HG03457 (cell line): ENCODE measurements around the gene COLQ.
"Not testable (repeated sequence)": the region's sequence is repeated elsewhere in the genome, so short reads cannot be mapped to it uniquely, and the experiment has no call there.

Experiments used
- ATAC-seq: cut with Tn5 transposase; IDR thresholded peaks from one replicate; pipeline ENCODE4 v1.9.1; 2021; ENCODE audit warnings: moderate number of reproducible peaks; ENCODE audit not compliant: unreplicated experiment

The COLQ gene

DNA sequence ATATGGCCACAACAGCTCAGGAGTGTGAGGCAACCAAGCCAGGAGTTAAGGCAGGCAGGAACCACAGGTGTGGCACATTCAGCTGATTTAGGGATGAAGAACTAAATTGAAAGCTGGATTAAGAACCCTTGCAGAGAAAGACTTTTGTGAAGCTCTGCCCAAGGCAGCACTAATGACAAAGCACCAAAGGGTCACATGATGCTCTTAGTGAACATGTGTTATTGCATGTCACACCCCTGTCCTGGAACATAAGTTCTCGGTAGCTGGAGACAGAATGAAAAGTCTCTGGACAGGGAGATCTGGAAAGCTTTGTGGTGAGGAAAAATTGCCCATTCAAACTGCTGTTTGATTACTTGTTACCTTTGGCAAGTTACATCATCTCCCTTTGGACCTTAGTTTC, 90.9 kb downstream of the COLQ start:
- no peak for ATAC-seq

DNA sequence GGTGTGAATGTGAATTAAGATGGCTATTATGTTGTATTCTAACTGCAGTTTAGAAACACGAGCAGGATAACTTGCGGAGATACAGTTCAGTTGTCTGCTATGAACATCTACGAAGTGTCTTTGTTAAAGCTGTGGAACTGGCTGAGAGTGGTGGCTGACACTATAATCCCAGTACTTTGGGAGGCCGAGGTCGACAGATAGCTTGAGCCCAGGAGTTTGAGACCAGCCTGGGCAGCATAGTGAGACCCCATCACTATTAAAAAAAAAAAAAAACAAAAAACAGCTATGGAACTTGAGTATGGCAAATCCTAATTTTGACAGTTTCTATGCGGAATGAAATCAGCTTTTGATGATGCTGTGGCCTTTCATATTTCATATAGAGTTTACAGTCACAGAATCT, 92.4 kb downstream of the COLQ start:
- no peak for ATAC-seq

DNA sequence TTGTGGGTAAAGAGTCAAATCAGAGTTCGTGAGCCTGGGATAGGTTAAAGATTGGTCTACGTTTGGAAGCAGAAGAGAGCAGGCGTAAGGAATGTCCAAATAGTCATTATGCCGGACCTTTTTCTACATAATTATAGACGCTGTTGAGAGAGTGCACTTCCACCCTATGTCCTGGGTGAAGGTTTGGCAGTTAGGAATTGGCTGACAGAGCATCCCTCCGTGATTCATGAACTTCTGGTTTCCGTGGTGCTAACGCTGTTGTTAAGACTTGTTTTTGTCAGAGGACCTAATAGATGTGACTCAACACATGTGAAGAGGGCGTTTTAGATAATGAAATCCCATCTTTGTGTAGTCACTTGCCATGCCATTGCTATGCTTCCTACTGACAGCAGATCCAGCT, 93.0 kb downstream of the COLQ start:
- no peak for ATAC-seq

DNA sequence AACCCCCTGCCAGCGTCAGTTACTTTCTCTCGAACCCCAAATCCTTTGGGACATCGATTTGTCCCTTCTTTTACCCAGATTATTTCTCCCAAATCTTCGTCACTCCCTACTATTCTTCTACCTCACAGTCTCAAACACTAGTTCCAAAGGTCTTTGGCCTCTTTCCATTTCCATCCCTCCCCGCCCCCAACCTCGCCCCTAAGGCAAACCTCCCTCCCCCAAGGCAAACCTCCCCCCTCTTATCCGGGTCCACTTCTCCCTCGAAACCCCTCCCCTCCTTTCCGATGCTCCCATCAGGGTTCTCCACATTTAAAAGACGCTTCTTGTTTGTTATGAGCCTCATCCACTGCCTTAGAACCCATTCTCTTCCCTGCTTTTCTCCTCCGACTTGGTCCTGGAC, 93.5 kb downstream of the COLQ start:
- no peak for ATAC-seq

DNA sequence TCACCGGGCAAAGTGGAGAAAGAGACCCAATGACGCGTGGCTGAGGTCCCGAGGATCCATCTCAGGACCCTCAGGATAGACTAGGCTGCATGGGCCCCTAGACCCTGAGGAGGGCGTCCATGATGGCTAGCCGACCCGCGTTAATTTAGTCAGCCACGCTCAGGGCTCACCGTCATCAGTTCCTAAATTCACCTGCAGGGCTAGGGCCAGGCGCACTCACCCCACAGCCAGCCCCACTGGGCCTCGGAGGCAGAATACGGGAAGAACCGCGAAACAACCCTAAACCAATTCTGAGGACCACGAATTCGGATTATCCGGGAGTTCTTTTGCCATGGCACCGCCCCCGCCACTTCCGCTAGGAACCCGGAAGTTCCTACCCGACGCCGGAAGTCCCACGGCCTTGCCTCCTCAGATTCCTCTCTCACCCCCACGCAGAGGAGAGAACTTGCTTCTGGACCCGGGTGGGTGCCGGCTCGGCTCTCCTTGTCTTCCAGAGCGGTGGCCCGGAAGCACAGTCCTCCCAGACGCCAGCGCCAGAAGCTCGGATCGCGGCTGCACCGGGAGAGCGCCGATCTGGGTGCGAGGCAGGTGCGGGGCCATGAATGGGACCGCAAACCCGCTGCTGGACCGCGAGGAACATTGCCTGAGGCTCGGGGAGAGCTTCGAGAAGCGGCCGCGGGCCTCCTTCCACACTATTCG, 94.2 kb downstream of the COLQ start, which contains the start of the genes EAF1 and METTL6:
TSS of gene EAF1 (plus strand) at position 417 of the 699 bp plus-strand sequence. CDS start at position 599, 182 bp downstream.
TSS of gene METTL6 (minus strand) at position 363 of the 699 bp plus-strand sequence. CDS start 1,033 bp downstream, outside the sequence.
- peak; percentile 78 for ATAC-seq

DNA sequence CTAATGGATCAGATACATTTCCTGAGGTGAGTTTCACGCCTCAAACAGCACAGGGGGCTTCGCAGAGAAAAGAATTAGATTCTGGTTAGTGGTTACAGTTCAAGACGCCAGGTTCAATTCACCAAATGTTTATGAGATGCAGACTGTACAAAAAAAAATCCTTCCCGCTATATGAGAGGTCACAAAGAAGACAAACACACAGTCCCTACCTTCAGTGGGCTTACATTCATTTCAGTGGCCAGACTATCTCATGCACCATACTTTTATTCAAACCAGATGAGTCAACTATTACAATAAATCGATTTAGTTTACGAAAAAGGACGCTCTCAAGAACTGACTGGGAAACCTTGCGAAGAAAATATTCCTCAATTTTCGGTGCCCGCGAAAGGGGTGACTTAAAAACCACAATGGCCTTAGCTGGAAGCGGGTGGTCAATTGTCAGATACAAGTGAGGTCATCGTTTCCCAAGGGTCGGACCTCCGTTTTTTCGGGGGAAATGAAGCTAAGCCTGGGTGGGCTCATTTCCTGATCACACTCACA, 94.9 kb downstream of the COLQ start:
- ATAC-seq: no peak

DNA sequence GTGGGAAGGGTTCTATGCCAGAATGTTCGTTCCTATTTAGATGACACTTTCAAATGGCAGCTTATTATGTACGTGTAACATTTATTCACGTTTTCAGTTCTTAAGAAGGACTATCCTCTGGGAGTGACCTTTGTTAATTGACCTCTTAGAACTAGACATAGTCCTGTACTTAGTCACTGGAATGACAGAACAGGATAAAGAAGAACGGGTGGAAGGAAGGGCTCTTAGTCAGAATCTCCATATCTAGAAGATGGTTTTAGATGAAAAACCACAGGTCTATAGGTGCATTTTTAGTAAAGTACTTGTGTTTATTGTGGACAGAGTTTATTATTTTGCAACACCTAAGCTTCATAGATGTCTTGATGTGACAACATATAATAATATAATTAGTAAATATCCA, 100.6 kb downstream of the COLQ start:
- no peak for ATAC-seq

DNA sequence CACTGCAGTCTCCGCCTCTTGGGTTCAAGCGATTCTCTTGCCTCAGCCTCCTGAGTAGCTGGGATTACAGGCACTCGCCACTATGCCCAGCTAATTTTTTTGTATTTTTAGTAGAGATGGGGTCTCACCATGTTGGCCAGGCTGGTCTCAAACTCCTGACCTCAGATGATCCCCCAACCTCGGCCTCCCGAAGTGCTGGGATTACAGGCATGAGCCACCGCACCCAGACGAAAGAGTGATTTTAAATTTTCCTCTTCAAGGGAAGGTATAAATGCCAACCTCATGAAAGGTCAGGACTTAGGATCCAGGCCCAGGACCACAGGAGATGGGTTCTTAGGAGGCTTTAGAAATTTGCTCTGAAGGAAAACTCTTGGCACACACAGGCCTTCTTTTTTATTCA, 110.5 kb downstream of the COLQ start:
- not testable (repeated sequence) for ATAC-seq

DNA sequence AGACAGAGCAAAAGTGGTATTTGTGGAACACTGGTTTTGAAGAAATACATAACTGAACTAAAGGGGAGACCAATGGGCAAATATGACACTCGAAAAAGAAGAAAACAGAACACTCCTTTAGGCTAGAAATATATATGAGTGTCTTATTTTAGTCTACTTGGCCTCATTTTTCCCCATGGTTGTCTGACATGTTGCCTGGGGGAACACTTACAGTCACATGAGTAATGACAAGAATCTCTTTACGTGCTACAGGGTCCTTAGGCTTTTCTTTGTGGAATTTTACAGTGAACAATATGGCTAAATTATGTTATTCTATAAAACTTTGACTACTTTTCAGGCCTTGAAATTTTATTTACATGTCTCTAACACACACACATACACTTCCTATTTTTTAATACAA, 111.7 kb downstream of the COLQ start:
- ATAC-seq: no peak

DNA sequence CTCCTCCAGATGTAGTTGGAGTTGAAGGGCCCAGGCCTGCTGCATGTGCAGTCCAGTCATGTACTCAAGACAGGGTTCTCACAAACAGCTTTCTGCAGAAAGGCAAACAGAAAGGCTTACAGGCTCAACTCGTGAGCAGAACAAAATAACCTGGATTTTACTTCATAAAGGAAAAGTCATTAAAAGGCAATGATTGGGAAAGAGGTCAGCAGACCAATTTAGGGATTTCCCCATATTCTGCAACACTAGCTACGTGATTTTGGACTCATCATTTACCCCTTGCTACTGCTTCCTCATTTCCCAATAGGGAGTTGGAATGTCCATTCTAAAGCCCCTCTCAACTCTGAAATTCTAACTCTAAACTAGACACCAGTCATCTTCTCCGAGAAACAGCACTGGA, 112.3 kb downstream of the COLQ start:
- no peak for ATAC-seq

DNA sequence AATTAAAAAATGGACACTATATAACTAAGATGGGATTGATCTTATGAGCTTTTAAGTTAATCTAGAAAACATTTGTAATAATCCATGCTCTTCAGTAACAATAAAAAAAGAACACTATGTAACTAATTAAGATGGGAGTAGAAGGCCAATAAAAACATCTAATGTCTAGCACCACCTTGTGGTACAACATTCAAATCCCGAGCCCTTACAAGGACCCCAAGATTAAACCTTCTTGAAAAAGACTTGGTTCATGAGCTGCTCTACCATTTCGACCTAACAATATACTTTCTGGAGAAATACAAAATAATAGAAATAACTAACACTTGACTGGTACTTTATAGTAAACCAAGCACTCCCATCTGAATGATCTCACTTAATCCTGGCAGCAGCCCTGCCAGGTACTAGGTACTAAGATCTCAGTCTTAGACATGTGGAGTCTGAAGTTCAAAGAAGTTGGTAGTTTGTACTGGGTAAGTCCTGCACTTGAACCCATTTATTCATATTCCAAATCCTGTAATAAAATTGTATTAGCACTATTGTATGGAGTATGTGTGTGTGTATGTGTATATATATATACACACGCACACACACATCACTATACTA, 116.0 kb downstream of the COLQ start:
- no peak for ATAC-seq

DNA sequence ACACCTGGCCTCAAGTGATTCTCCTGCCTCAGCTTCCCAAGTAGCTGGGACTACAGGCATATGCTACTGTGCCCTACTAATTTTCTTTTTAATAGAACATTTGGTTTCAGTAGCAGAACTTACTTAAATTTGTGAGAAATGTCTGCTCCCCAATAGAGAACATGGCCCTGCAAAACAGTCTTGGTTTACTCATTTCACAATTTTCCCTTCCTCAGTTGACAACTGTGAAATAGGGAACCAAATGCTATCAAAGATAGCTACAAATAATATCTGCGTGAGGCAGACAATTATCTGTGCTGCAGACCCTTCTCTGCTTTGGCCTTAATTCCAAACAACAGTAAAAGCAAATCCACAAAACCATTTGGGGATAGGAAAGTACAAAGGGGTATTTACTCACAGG, 116.7 kb downstream of the COLQ start:
- ATAC-seq: no peak

DNA sequence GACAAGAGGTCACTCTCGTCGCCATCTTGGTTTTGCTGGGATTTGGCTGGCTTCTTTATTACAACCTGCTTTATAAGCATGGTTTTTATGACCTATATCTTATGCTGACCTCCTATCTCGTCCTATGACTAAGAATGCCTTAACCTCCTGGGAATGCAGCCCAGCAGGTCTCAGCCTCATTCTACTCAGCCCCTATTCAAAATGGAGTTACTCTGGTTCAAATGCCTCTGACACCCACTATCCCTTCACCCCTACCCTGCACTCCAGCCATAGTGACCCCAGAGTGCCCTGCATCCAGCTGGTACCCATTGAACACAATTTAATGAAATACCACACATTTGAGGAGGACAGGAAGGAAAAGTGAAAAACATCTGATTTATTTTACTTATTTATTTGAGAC, 117.5 kb downstream of the COLQ start:
- ATAC-seq: no peak

DNA sequence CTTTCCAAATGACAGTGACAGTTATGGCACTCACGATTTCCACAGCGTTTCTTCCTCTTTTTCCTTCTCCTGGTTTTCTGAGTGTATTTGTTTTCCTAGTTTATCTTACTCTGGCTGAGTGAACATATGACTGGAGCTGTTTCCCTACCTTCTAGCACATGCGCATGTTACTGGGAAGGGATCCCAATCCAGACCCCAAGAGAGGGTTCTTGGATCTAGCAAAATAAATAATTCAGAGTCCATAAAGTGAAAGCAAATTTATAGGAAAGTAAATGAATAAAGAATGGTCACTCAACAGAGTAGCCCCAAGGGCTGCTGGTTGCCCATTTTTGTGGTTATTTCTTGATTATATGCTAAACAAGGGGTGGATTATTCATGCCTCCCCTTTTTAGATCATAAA, 118.0 kb downstream of the COLQ start:
- ATAC-seq: no peak

DNA sequence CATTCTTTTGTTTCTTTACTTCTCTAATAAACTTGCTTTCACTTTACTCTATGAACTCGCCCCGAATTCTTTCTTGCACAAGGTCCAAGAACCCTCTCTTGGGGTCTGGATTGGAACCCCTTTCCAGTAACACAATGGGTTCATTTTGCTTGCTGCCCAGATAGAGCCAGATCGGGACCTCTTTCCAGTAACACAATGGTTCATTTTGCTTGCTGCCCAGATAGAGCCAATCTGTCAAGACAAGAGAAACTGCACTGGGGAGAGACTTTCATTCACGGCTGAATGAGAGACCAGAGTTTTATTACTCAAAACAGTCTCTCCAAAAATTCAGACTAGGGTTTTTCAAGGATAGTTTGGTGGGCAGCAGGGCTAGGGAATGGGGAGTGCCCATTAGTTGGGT, 119.6 kb downstream of the COLQ start:
- ATAC-seq: no peak
